Adrenal gland (tissue), 12 donors: ENCODE results near the gene TEF. TPM values are rescaled to one million over a fixed set of nuclear protein-coding genes. Genes with fewer than 3 reads are reported as not detected.

Experiments used
- DNase-seq, 7 donors: peaks; one replicate each; pipeline ENCODE4 v3.0.0-alpha.2; 2019 to 2020
- H3K27ac ChIP-seq, 5 donors: fragments of 200-600 bp; sonication (generic) in 4 of 5; 1 replicate in 3 of 5; 2 replicates in 2 of 5; pipeline versions ENCODE4 v1.5.1 to v1.8.0; 2016 to 2020; ENCODE audit warnings: mild to moderate bottlenecking in 1 of 5
- H3K27me3 ChIP-seq: fragments of 200-600 bp; 2 replicates; pipeline ENCODE4 v1.8.0; 2021
- H3K36me3 ChIP-seq, 2 donors: fragments of 200-600 bp; replicated peaks in 1 of 2; 1 replicate in 1 of 2; 2 replicates in 1 of 2; pipeline versions ENCODE4 v1.5.1 to v1.8.0; 2018 to 2022
- H3K4me1 ChIP-seq, 2 donors: fragments of 200-600 bp; replicated peaks in 1 of 2; 1 replicate in 1 of 2; 2 replicates in 1 of 2; pipeline versions ENCODE4 v1.5.1 to v1.8.0; 2018 to 2021
- H3K4me3 ChIP-seq, 4 donors: fragments of 200-600 bp; sonication (generic) in 3 of 4; one replicate each; pipeline ENCODE4 v1.5.1; 2016 to 2018
- H3K9me3 ChIP-seq, 3 donors: fragments of 200-600 bp; sonication (generic) in 1 of 3; replicated peaks in 1 of 3; 1 replicate in 2 of 3; 2 replicates in 1 of 3; pipeline versions ENCODE4 v1.5.1 to v1.8.0; 2016 to 2021
- POLR2A ChIP-seq, 2 donors: fragments of 450-650 bp; IDR thresholded peaks; one replicate each; pipeline ENCODE4 v1.6.1; 2017; ENCODE audit warnings: antibody characterized with exemption in 2 of 2, mild to moderate bottlenecking in 2 of 2, moderate library complexity in 1 of 2
- WGBS, 4 donors: extraction: QIAGEN DNeasy Blood & Tissue Kit in 2 of 4; methylation state at CpG; one replicate each; pipeline versions ENCODE4 v1.1.5 to v1.1.7; 2013 to 2017; 5-methylcytosine and 5-hydroxymethylcytosine counted together
- intact Hi-C, 2 donors: fragments of 100-400 bp; cut with DNase I; formaldehyde crosslinking; loops; one replicate each; pipeline versions ENCODE4 v1.14.1 to v1.15.0; 2022 to 2023
- polyA plus RNA-seq, 3 donors: library from polyadenylated mRNA; stranded (reverse); fragments of 200-250 nt in 2 of 3; fragments of 350-450 nt in 1 of 3; fragmentation: Illumina TruSeq in 1 of 3; extraction: RNeasy Lipid Tissue Mini Kit (QIAGEN cat#74804) in 1 of 3; gene quantifications; one replicate each; pipeline ENCODE4 v1.2.3, GENCODE V29; 2013 to 2014
- total RNA-seq, 9 donors: library from RNA; depleted of rRNA in 4 of 9; stranded (reverse); fragments of >200 nt in 4 of 9; fragments of 120-200 nt in 1 of 9; fragmentation: NEBNext Ultra II Directional in 1 of 9; extraction: Animal tissue kit (Norgen Biotek cat#: 25700) in 1 of 9; gene quantifications; one replicate each; pipeline versions ENCODE4 v1.1.0 to v1.2.4, GENCODE V29; 2013 to 2023
- TF ChIP-seq, protein P1 (sequence below), 6 experiments: fragments of 450-650 bp in 4 of 6; fragments of 200-600 bp in 2 of 6; sonication (generic) in 1 of 6; IDR thresholded peaks; 1 replicate in 5 of 6; 2 replicates in 1 of 6; pipeline versions ENCODE4 v1.5.1 to v1.8.0; 2016 to 2021; ENCODE audit warnings: antibody characterized with exemption in 6 of 6, mild to moderate bottlenecking in 2 of 6, moderate library complexity in 1 of 6
- donor health status: healthy with polysubstance abuse.
- donor health status: Bipolar disorder and iron deficiency.
- donor health status: DM: yes; HTN: yes; CAD: no.
- donor health status: DM: no; HTN: no; CAD: no.
- donor health status: DM: no; HTN: no; CAD: no.
- donor health status: DM: yes; HTN: yes; CAD: no.

The TEF gene
- total and polyA plus RNA-seq, 12 donors = 7.2 to 33.9 (median 20.3) TPM

DNA sequence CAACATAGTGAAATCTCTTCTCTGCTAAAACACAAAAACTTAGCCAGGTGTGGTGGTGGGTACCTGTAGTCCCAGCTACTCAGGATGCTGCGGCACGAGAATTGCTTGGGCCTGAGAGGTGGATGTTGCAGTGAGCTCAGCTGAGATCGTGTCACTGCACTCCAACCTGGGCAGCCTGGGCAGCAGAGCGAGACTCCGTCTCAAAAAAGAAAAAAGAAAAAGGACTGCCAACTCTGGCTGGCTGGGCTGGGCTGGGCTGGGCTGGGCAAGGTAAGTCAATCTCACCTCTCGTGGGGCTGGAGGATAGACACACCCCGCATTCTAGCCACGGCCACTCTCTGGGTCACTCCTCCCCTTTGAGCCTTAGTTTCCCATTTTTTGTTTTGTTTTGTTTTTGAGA is 26.9 kb downstream of the TEF start:
- Histone ChIP-seq H3K4me1 (peaks cover 11 to 33% of the 10 kb centered on the region in 2 donors), H3K27me3 (no peaks in the 10 kb centered on the region), H3K9me3 (no peaks in the 10 kb centered on the region), H3K27ac (no peak overlapping the region), H3K36me3 (no peaks in the 10 kb centered on the region), H3K4me3 (no peak overlapping the region)
- WGBS, 4 donors = 85 to 90% (median 87%) methylated on average over 8 of the region's 8 CpGs
- intact Hi-C loops = no loop called here
- no peak for DNase-seq
- TF ChIP-seq, protein P1, sequence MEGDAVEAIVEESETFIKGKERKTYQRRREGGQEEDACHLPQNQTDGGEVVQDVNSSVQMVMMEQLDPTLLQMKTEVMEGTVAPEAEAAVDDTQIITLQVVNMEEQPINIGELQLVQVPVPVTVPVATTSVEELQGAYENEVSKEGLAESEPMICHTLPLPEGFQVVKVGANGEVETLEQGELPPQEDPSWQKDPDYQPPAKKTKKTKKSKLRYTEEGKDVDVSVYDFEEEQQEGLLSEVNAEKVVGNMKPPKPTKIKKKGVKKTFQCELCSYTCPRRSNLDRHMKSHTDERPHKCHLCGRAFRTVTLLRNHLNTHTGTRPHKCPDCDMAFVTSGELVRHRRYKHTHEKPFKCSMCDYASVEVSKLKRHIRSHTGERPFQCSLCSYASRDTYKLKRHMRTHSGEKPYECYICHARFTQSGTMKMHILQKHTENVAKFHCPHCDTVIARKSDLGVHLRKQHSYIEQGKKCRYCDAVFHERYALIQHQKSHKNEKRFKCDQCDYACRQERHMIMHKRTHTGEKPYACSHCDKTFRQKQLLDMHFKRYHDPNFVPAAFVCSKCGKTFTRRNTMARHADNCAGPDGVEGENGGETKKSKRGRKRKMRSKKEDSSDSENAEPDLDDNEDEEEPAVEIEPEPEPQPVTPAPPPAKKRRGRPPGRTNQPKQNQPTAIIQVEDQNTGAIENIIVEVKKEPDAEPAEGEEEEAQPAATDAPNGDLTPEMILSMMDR (IDR thresholded peaks at IDR 0.05) = no peak
- no peak for TF ChIP-seq POLR2A (IDR thresholded peaks at IDR 0.05)

DNA sequence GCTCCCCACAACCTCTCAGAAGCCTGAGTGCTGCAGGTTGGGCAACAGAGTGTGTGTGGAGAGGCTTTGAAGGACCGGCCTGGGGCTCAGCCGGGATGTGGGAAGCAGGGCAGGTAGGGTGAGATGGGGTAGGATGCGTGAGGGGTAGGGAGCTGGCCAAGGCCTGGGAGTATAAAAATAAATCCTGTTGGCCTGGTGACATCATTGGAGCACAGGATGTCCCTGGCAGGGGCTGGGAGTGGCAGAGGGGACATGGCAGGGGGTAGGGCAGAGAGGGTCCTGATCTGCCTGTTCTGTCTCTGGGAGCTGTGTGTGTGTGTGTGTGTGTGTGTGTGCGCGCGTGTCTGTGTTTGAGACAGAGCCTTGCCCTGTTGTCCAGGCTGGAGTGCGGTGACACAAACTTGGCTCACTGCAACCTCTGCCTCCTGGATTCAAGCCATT is 28.6 kb downstream of the TEF start:
- 33 to 70% (median 35%) methylated on average over 3 to 7 of the region's 7 CpGs for WGBS, 4 donors
- DNase-seq = peak in 6 of 7 donors; percentile 48 to 80 (median 61)

DNA sequence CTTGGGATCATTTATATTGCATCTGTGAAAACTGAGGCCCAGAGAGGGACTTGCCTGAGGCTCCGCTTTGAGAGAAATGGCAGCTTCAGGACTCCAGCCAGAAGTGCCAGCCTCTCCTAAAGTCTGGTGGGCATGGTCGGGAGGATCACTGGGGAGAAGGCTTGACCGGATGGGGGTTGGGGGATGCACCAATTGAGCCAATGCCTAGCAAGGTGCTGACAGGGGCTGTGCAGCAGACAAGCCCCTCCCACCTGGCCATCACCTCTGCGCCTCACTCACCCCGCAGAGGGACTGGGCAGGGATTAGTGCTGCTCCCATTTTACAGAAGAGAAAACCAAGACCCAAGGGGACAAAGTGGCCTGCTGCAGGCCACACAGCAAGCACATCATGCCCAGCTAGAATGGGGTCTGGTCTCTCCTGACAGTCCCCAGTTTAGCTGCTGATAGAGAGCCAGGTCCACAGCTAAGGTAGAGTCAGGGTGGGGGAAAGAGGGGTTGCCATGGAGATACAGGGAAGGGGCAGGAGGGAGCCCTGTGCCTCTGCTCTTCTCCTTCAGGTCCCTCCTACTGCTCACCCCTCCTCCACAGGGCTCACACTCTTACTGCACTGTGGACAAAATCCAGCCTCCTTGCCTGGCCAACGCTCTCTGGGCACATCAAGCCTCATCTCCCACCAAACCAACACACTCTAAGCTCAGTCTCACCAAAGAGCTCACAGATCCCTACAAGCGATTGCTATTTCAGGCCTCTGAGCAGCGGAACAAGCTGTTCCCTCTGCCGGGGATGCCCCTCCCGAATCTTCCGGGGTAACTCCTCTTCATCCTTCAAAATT is 29.5 kb downstream of the TEF start:
- TF ChIP-seq, protein P1 (IDR thresholded peaks at IDR 0.05) = no peak
- peak in 1 of 2 donors; percentile 16 for TF ChIP-seq POLR2A (IDR thresholded peaks at IDR 0.05)
- H3K4me1 ChIP-seq = peaks cover 23 to 50% of the 10 kb centered on the region in 2 donors
- no peaks in the 10 kb centered on the region for H3K9me3 ChIP-seq
- DNase-seq = peak in 1 of 7 donors; percentile 83
- H3K27ac ChIP-seq = peak overlapping the region in 4 of 5 donors; percentile 39 to 99 (median 78)
- WGBS, 4 donors = 72 to 87% (median 81%) methylated on average over 10 to 11 of the region's 11 CpGs
- no peak overlapping the region for H3K4me3 ChIP-seq
- H3K27me3 ChIP-seq = no peaks in the 10 kb centered on the region
- intact Hi-C loops = no loop called here
- H3K36me3 ChIP-seq = no peaks in the 10 kb centered on the region

More for the DNA sequence above, 28.6 kb downstream of the TEF start:
- TF ChIP-seq, protein P1 (IDR thresholded peaks at IDR 0.05) = no peak
- no peak for TF ChIP-seq POLR2A (IDR thresholded peaks at IDR 0.05)
- Histone ChIP-seq H3K36me3 (no peaks in the 10 kb centered on the region), H3K4me1 (peaks cover 23 to 45% of the 10 kb centered on the region in 2 donors), H3K27me3 (no peaks in the 10 kb centered on the region), H3K9me3 (no peaks in the 10 kb centered on the region), H3K4me3 (no peak overlapping the region), H3K27ac (peak overlapping the region in 4 of 5 donors; percentile 39 to 99 (median 62))
- intact Hi-C loops = no loop called here

DNA sequence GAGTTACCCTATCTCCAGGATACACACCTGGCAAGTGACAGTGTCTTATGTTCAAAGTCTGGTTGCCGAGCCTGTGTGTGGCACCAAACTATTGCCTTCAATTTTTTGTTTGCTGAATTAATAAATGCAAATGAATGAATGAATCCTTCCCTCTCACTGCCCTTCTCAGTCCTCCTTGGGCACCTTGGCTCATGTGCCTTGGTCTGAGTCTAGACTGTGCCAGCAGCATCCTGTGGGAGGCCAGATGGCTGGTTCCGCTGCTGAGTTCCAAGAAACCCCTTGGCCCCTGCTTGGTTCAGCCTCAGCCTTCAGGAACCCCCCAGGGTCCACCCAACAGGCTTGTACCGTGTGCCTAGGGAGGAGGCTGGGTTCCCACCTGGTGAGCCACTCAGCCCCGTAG is 33.8 kb downstream of the TEF start:
- no peaks in the 10 kb centered on the region for H3K36me3 ChIP-seq
- H3K27me3 ChIP-seq = no peaks in the 10 kb centered on the region
- WGBS, 4 donors = 92 to 97% (median 95%) methylated on average over 3 to 4 of the region's 4 CpGs
- DNase-seq = no peak
- H3K27ac ChIP-seq = peak overlapping the region in 3 of 5 donors; percentile 96 to 99 (median 99)
- H3K9me3 ChIP-seq = no peaks in the 10 kb centered on the region
- no peak overlapping the region for H3K4me3 ChIP-seq
- TF ChIP-seq, protein P1 (IDR thresholded peaks at IDR 0.05) = no peak
- TF ChIP-seq POLR2A (IDR thresholded peaks at IDR 0.05) = no peak
- intact Hi-C loops = no loop called here
- H3K4me1 ChIP-seq = peaks cover 39 to 62% of the 10 kb centered on the region in 2 donors
